IMR-90 (cell line): ENCODE results near the gene KCNJ18. TPM values are rescaled to one million over a fixed set of nuclear protein-coding genes. Genes with fewer than 3 reads are reported as not detected.

Experiments
- ATAC-seq: fragments of 200-7000 bp; cut with Tn5 transposase; 2 replicates; pipeline ENCODE4 v1.9.1; 2020; ENCODE audit warnings: low read depth, mild to moderate bottlenecking, moderate library complexity
- BruUV-seq: library from RNA; stranded (reverse); fragments of 400-500 nt; replicated peaks from 2 replicates; lab custom pipeline; 2021; lab: Mats Ljungman, UMichigan
- CTCF ChIA-PET: fragments of 300-600 bp; formaldehyde crosslinking; extraction: SDS; loops from one replicate; lab custom pipeline; 2021; ENCODE audit warnings: antibody characterized with exemption; lab: Yijun Ruan, JAX
- POLR2A ChIA-PET: fragments of 300-600 bp; sonication (Branson Sonifier 250); formaldehyde crosslinking; loops from one replicate; lab custom pipeline; 2022; ENCODE audit warnings: antibody characterized with exemption; ENCODE audit not compliant: unreplicated experiment; lab: Charles Lee
- DNase-seq: peaks from one replicate; pipeline ENCODE4 v3.0.0; 2013
- H2AFZ ChIP-seq: replicated peaks from 2 replicates; pipeline ENCODE3; 2013; ENCODE audit warnings: low read length, mild to moderate bottlenecking; ENCODE audit not compliant: poor library complexity
- H2AK5ac ChIP-seq: 2 replicates; pipeline ENCODE4 v1.6.1; 2013; ENCODE audit warnings: low read depth, low read length, inconsistent platforms
- H2AK9ac ChIP-seq: replicated peaks from 2 replicates; pipeline ENCODE3; 2013; ENCODE audit warnings: mild to moderate bottlenecking, low read depth, low read length, moderate library complexity; ENCODE audit not compliant: poor library complexity
- H2BK120ac ChIP-seq: 2 replicates; pipeline ENCODE4 v1.6.1; 2013; ENCODE audit warnings: low read depth, low read length, inconsistent platforms
- H2BK15ac ChIP-seq: 3 replicates; pipeline ENCODE4 v1.6.1; 2013; ENCODE audit warnings: low read depth, low read length, inconsistent platforms
- H2BK20ac ChIP-seq: 2 replicates; pipeline ENCODE4 v1.6.1; 2013; ENCODE audit warnings: low read depth, mild to moderate bottlenecking, inconsistent platforms, low read length, moderate library complexity
- H2BK5ac ChIP-seq: 2 replicates; pipeline ENCODE4 v1.6.1; 2013; ENCODE audit warnings: mild to moderate bottlenecking, low read depth, low read length, inconsistent platforms; ENCODE audit not compliant: poor library complexity, severe bottlenecking
- H3K14ac ChIP-seq: replicated peaks from 2 replicates; pipeline ENCODE4 v1.6.1; 2013; ENCODE audit warnings: low read depth, low read length, inconsistent platforms
- H3K18ac ChIP-seq: 2 replicates; pipeline ENCODE4 v1.6.1; 2013; ENCODE audit warnings: low read depth, low read length, control low read depth
- H3K23ac ChIP-seq: 2 replicates; pipeline ENCODE4 v1.6.1; 2013; ENCODE audit warnings: low read depth, low read length, inconsistent platforms
- H3K27ac ChIP-seq: 2 replicates; pipeline ENCODE4 v1.5.1; 2013; ENCODE audit warnings: mild to moderate bottlenecking, control low read depth, low read length; ENCODE audit not compliant: insufficient read depth
- H3K27me3 ChIP-seq: 2 replicates; pipeline ENCODE4 v1.6.1; 2013; ENCODE audit warnings: low read length; ENCODE audit not compliant: control insufficient read depth, insufficient read depth
- H3K36me3 ChIP-seq: 2 replicates; pipeline ENCODE4 v1.6.1; 2013; ENCODE audit warnings: low read length, mixed read lengths; ENCODE audit not compliant: control insufficient read depth, insufficient read depth
- H3K4ac ChIP-seq: 2 replicates; pipeline ENCODE4 v1.6.1; 2013; ENCODE audit warnings: low read depth, low read length, inconsistent platforms
- H3K4me1 ChIP-seq: 2 replicates; pipeline ENCODE4 v1.6.1; 2013; ENCODE audit warnings: low read length, mixed read lengths; ENCODE audit not compliant: control insufficient read depth, insufficient read depth
- H3K4me2 ChIP-seq: 2 replicates; pipeline ENCODE4 v1.6.1; 2013; ENCODE audit warnings: low read depth, mild to moderate bottlenecking, control low read depth, low read length, moderate library complexity
- H3K4me3 ChIP-seq: 2 replicates; pipeline ENCODE4 v1.5.1; 2013; ENCODE audit warnings: low read depth, mild to moderate bottlenecking, control low read depth, low read length, moderate library complexity; ENCODE audit not compliant: insufficient read depth
- H3K56ac ChIP-seq: 2 replicates; pipeline ENCODE4 v1.6.1; 2013; ENCODE audit warnings: low read length, inconsistent platforms; ENCODE audit not compliant: insufficient read depth; ENCODE audit errors: extremely low read depth
- H3K79me1 ChIP-seq, 2 experiments: 2 replicates each; pipeline ENCODE4 v1.6.1; 2013; ENCODE audit warnings: low read length in 2 of 2, inconsistent platforms in 1 of 2, low read depth in 1 of 2
- H3K9ac ChIP-seq: 2 replicates; pipeline ENCODE4 v1.6.1; 2013; ENCODE audit warnings: low read depth, low read length, control low read depth
- H3K9me1 ChIP-seq: 2 replicates; pipeline ENCODE4 v1.6.1; 2013; ENCODE audit warnings: low read length, inconsistent platforms; ENCODE audit not compliant: insufficient read depth
- H3K9me3 ChIP-seq: 2 replicates; pipeline ENCODE4 v1.6.1; 2013; ENCODE audit warnings: low read length; ENCODE audit not compliant: control insufficient read depth, insufficient read depth
- H4K20me1 ChIP-seq: 2 replicates; pipeline ENCODE4 v1.6.1; 2013; ENCODE audit warnings: low read length, inconsistent platforms; ENCODE audit not compliant: insufficient read depth
- H4K5ac ChIP-seq: 2 replicates; pipeline ENCODE4 v1.6.1; 2013; ENCODE audit warnings: mild to moderate bottlenecking, low read depth, low read length, control low read depth
- H4K8ac ChIP-seq, 2 experiments: 2 replicates each; pipeline ENCODE4 v1.6.1; 2013; ENCODE audit warnings: low read depth in 2 of 2, low read length in 2 of 2, control low read depth in 1 of 2, inconsistent platforms in 1 of 2
- H4K91ac ChIP-seq: 2 replicates; pipeline ENCODE4 v1.6.1; 2013; ENCODE audit warnings: low read depth, low read length, inconsistent platforms; ENCODE audit not compliant: insufficient read depth
- FOS ChIP-seq: fragments of 150-350 bp; IDR thresholded peaks from 2 replicates; pipeline ENCODE4 v1.6.1; 2016; ENCODE audit warnings: low read depth, low read length
- MAFK ChIP-seq: IDR thresholded peaks from 2 replicates; pipeline ENCODE4 v1.6.1; 2012; ENCODE audit warnings: low read depth, low read length, improper control_type of control experiment
- POLR2A ChIP-seq: IDR thresholded peaks from 2 replicates; pipeline ENCODE4 v1.6.1; 2012; ENCODE audit warnings: mild to moderate bottlenecking, low read depth, low read length
- WGBS, 2 experiments: methylation state at CpG; one replicate each; pipeline versions ENCODE4 v1.1.5 to v1.1.7; 2013; ENCODE audit warnings: missing lambda C conversion rate in 2 of 2; ENCODE audit not compliant: insufficient read length in 1 of 2; ENCODE audit errors: extremely low coverage in 2 of 2; 5-methylcytosine and 5-hydroxymethylcytosine counted together
- dilution Hi-C: fragments of 300-500 bp; cut with HindIII; formaldehyde crosslinking; loops from one replicate; pipeline ENCODE4 v1.14.3; 2018; ENCODE audit warnings: low sequenced_read_pairs; ENCODE audit not compliant: unreplicated experiment
- in situ Hi-C: fragments of 300-500 bp; cut with MboI; formaldehyde crosslinking; loops from 3 replicates; pipeline ENCODE4 v1.14.3; 2019; ENCODE audit warnings: low sequenced_read_pairs, inconsistent platforms, mixed read lengths
- intact Hi-C: fragments of 100-400 bp; cut with micrococcal nuclease; formaldehyde crosslinking; loops from 2 replicates; pipeline ENCODE4 v1.10.0; 2022
- polyA plus RNA-seq, 3 experiments: library from polyadenylated mRNA; depleted of rRNA; stranded (reverse); fragments of >200 nt; gene quantifications; 2 replicates each; pipeline ENCODE4 v1.2.3, GENCODE V29; 2012; ENCODE audit warnings: low replicate concordance in 1 of 3
- total RNA-seq: library from RNA; depleted of rRNA; stranded (reverse); fragments of >200 nt; gene quantifications from 2 replicates; pipeline ENCODE4 v1.2.3, GENCODE V29; 2012
- TF ChIP-seq, protein P1 (sequence below): fragments of 150-350 bp; IDR thresholded peaks from 2 replicates; pipeline ENCODE4 v1.6.1; 2016; ENCODE audit warnings: low read depth, mild to moderate bottlenecking, low read length, moderate library complexity, borderline replicate concordance
- TF ChIP-seq, protein P2 (sequence below): conservative IDR thresholded peaks from 2 replicates; pipeline ENCODE4 v1.5.1; 2012; ENCODE audit warnings: mild to moderate bottlenecking, low read depth, low read length, improper control_type of control experiment

KCNJ18 gene
- total and polyA plus RNA-seq, 2 of the 4 experiments (the other 2 are of a cell fraction) = not detected

DNA sequence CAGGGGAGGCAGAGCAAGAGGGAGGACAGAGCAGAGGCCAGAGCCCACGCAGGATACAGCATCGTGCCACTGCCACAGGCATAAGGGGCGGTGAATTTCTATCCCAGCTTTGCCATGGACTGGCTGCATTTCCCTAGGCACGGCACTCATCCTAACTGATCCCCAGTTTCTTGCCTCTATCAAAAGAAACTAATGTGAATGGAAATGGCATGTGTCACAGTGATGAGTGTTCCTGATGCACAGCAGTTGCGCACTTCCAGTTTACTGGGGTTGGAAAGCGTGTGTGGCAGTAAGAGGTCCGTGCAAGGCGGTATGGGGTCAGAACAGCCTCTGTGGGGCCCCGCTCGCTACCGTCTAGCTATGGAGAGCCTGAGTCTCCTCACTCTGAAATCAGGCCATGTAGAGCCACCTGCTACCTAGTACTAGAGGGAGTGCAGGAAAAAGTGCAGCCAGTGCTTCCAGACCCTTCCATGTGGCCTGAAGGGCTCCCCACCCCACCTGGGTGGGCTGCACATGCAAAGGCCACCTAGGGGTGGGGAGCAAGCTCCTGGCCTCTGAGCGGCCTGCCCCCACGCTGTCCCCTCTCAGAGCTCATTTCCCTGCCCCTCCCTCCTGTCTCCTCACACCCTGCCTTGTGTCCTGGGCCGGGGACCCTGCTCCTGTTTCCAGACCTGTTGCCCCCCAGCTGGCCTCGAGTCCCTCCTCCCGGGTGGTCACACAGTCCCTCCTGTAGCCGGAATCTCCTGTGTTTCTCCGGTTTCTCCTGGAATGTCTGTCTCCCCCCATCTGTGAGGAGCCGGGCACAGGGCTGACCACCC is 5.0 kb upstream of the KCNJ18 start:
- Histone ChIP-seq H3K9me1 (no peaks in the 10 kb centered on the region), H3K4me1 (no peaks in the 10 kb centered on the region), H4K20me1 (no peaks in the 10 kb centered on the region), H3K9ac (no peak overlapping the region), H2AK9ac (no peak overlapping the region), H3K4ac (no peak overlapping the region), H3K18ac (no peak overlapping the region), H3K56ac (no peak overlapping the region), H3K36me3 (no peaks in the 10 kb centered on the region), H2BK15ac (no peak overlapping the region), H2BK20ac (no peak overlapping the region), H4K5ac (no peak overlapping the region), H3K9me3 (peaks cover 29% of the 10 kb centered on the region), H3K23ac (no peak overlapping the region), H3K27ac (no peak overlapping the region), H3K27me3 (no peaks in the 10 kb centered on the region), H3K14ac (no peak overlapping the region), H3K4me3 (no peak overlapping the region), H3K4me2 (no peak overlapping the region), H2BK5ac (no peak overlapping the region), H2BK120ac (no peak overlapping the region), H4K8ac (no peak overlapping the region), H2AK5ac (no peak overlapping the region), H4K91ac (no peak overlapping the region), H2AFZ (no peak overlapping the region), H3K79me1 (no peaks in the 10 kb centered on the region)
- no peak for ATAC-seq
- in situ Hi-C loops (no loop called here), dilution Hi-C loops (no loop called here), intact Hi-C loops (no loop called here)
- ChIA-PET CTCF (no interaction called here), POLR2A (no interaction called here)
- no peak for DNase-seq
- no peak for TF ChIP-seq POLR2A
- no peak for TF ChIP-seq MAFK
- TF ChIP-seq, protein P1, sequence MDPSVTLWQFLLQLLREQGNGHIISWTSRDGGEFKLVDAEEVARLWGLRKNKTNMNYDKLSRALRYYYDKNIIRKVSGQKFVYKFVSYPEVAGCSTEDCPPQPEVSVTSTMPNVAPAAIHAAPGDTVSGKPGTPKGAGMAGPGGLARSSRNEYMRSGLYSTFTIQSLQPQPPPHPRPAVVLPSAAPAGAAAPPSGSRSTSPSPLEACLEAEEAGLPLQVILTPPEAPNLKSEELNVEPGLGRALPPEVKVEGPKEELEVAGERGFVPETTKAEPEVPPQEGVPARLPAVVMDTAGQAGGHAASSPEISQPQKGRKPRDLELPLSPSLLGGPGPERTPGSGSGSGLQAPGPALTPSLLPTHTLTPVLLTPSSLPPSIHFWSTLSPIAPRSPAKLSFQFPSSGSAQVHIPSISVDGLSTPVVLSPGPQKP = no peak
- no peak for TF ChIP-seq FOS
- TF ChIP-seq, protein P2, sequence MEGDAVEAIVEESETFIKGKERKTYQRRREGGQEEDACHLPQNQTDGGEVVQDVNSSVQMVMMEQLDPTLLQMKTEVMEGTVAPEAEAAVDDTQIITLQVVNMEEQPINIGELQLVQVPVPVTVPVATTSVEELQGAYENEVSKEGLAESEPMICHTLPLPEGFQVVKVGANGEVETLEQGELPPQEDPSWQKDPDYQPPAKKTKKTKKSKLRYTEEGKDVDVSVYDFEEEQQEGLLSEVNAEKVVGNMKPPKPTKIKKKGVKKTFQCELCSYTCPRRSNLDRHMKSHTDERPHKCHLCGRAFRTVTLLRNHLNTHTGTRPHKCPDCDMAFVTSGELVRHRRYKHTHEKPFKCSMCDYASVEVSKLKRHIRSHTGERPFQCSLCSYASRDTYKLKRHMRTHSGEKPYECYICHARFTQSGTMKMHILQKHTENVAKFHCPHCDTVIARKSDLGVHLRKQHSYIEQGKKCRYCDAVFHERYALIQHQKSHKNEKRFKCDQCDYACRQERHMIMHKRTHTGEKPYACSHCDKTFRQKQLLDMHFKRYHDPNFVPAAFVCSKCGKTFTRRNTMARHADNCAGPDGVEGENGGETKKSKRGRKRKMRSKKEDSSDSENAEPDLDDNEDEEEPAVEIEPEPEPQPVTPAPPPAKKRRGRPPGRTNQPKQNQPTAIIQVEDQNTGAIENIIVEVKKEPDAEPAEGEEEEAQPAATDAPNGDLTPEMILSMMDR = no peak
- WGBS, 2 experiments = 57% methylated on average over 15 of the region's 19 CpGs; no CpG with 5 or more reads in 1 of the 2 experiments
- BruUV-seq = no TSS peak
